MM.1S (cell line): Measurements from ENCODE around the gene STK16.

Experiments used
- DNase-seq: peaks from one replicate; pipeline ENCODE4 v3.0.0-alpha.2; 2015
- H2AFZ ChIP-seq: fragments of 300-600 bp; sonication (generic); 2 replicates; pipeline ENCODE4 v1.6.0; 2016; ENCODE audit warnings: antibody characterized with exemption, low read length
- H3F3A ChIP-seq: fragments of 300-600 bp; sonication (generic); 2 replicates; pipeline ENCODE4 v1.6.1; 2016; ENCODE audit warnings: mild to moderate bottlenecking, antibody characterized with exemption, low read length, moderate library complexity, mixed read lengths; ENCODE audit not compliant: insufficient read depth
- H3K27ac ChIP-seq: fragments of 300-600 bp; sonication (generic); 2 replicates; pipeline ENCODE4 v1.5.1; 2016; ENCODE audit warnings: mild to moderate bottlenecking, low read length
- H3K27me3 ChIP-seq: fragments of 300-600 bp; sonication (generic); replicated peaks from 2 replicates; pipeline ENCODE4 v1.6.0; 2016; ENCODE audit warnings: low read length; ENCODE audit not compliant: insufficient read depth
- H3K36me3 ChIP-seq: fragments of 300-600 bp; sonication (generic); replicated peaks from 2 replicates; pipeline ENCODE4 v1.6.1; 2016; ENCODE audit warnings: mild to moderate bottlenecking, low read length, mixed read lengths; ENCODE audit not compliant: insufficient read depth
- H3K4me1 ChIP-seq: fragments of 300-600 bp; sonication (generic); 2 replicates; pipeline ENCODE4 v1.6.1; 2016; ENCODE audit warnings: low read length, mixed read lengths
- H3K4me2 ChIP-seq: fragments of 300-600 bp; sonication (generic); 2 replicates; pipeline ENCODE4 v1.6.0; 2016; ENCODE audit warnings: low read depth, low read length
- H3K4me3 ChIP-seq: fragments of 300-600 bp; sonication (generic); 2 replicates; pipeline ENCODE4 v1.5.1; 2016; ENCODE audit warnings: low read length, mixed read lengths
- H3K79me2 ChIP-seq: fragments of 300-600 bp; sonication (generic); 2 replicates; pipeline ENCODE4 v1.6.1; 2016; ENCODE audit warnings: mixed run types, low read length, mixed read lengths
- H3K9ac ChIP-seq: fragments of 300-600 bp; sonication (generic); 2 replicates; pipeline ENCODE4 v1.6.1; 2016; ENCODE audit warnings: low read length, mixed read lengths
- H3K9me2 ChIP-seq: fragments of 300-600 bp; sonication (generic); replicated peaks from 2 replicates; pipeline ENCODE4 v1.6.1; 2016; ENCODE audit warnings: mild to moderate bottlenecking, low read length, mixed read lengths; ENCODE audit not compliant: insufficient read depth
- H3K9me3 ChIP-seq: fragments of 300-600 bp; sonication (generic); replicated peaks from 2 replicates; pipeline ENCODE4 v1.6.1; 2016; ENCODE audit warnings: mild to moderate bottlenecking, low read length, mixed read lengths; ENCODE audit not compliant: insufficient read depth
- H4K20me1 ChIP-seq: fragments of 300-600 bp; sonication (generic); 2 replicates; pipeline ENCODE4 v1.6.1; 2016; ENCODE audit warnings: mild to moderate bottlenecking, low read length, moderate library complexity, mixed read lengths; ENCODE audit not compliant: insufficient read depth
- EZH2 ChIP-seq: fragments of 300-600 bp; sonication (generic); optimal IDR thresholded peaks from 2 replicates; pipeline ENCODE3; 2017; ENCODE audit warnings: low read depth, mild to moderate bottlenecking, antibody characterized with exemption, low read length, mixed read lengths
- EZH2phosphoT487 ChIP-seq: fragments of 300-600 bp; sonication (generic); IDR thresholded peaks from 2 replicates; pipeline ENCODE4 v1.6.1; 2018; ENCODE audit warnings: antibody characterized with exemption, low read length
- TF ChIP-seq, protein P1 (sequence below): fragments of 300-600 bp; sonication (generic); IDR thresholded peaks from 2 replicates; pipeline ENCODE4 v1.5.1; 2016; ENCODE audit warnings: antibody characterized with exemption, low read length, mixed read lengths

STK16 gene

DNA sequence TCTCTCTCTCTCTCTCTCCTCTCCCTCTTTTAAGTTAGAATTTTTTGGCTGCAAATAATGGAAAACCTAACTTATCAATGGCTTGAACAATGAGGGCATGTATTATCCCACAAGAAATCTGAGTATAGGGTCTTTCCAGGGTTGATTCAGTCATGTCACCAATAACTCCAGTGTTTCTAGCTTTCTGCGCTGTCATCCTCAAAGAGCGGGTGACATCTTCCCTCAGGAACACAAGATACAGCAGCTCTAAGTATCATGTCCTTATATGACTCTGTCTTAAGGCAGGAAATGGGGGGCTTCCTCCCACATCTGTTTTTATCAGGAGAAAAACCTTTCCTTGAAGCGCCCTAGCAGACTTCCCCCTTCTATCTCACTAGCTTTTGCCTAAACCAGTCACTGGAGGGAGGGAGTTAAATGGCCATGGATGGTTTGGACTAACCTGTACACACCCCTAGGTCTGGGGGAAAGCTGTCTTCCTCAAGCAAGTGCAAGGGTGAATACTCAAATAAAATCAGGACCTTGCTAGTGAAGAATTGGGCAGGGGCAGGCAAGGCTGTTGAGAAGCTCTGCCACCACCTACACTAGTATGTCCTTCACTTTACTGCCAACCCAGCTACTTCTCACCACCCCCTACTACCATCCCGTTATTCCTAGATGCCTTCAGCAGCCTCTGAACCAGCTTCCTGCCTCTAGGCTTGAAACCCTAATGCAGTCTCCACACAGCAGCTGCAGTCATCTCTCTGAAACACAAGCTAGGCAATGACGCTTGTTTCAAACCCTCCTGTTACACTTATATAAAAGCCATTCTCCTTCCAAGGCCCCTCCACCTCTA is 16.0 kb downstream of the STK16 start:
- H3K79me2 ChIP-seq, result no peaks in the 10 kb centered on the region
- H3K27ac ChIP-seq, result no peak overlapping the region
- TF ChIP-seq EZH2 (no peak), EZH2phosphoT487 (no peak)
- TF ChIP-seq, protein P1, sequence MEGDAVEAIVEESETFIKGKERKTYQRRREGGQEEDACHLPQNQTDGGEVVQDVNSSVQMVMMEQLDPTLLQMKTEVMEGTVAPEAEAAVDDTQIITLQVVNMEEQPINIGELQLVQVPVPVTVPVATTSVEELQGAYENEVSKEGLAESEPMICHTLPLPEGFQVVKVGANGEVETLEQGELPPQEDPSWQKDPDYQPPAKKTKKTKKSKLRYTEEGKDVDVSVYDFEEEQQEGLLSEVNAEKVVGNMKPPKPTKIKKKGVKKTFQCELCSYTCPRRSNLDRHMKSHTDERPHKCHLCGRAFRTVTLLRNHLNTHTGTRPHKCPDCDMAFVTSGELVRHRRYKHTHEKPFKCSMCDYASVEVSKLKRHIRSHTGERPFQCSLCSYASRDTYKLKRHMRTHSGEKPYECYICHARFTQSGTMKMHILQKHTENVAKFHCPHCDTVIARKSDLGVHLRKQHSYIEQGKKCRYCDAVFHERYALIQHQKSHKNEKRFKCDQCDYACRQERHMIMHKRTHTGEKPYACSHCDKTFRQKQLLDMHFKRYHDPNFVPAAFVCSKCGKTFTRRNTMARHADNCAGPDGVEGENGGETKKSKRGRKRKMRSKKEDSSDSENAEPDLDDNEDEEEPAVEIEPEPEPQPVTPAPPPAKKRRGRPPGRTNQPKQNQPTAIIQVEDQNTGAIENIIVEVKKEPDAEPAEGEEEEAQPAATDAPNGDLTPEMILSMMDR, result no peak
- H3K36me3 ChIP-seq, result no peaks in the 10 kb centered on the region
- H3K4me3 ChIP-seq, result no peak overlapping the region
- no peaks in the 10 kb centered on the region for H3K9me3 ChIP-seq
- no peaks in the 10 kb centered on the region for H3K9me2 ChIP-seq
- no peaks in the 10 kb centered on the region for H3F3A ChIP-seq
- H4K20me1 ChIP-seq, result no peaks in the 10 kb centered on the region
- no peak overlapping the region for H2AFZ ChIP-seq
- no peaks in the 10 kb centered on the region for H3K27me3 ChIP-seq
- no peak for DNase-seq
- H3K4me1 ChIP-seq, result no peaks in the 10 kb centered on the region
- no peak overlapping the region for H3K4me2 ChIP-seq
- H3K9ac ChIP-seq, result no peak overlapping the region

- no peak overlapping the region for H3K4me2 ChIP-seq
- no peaks in the 10 kb centered on the region for H4K20me1 ChIP-seq
- no peak overlapping the region for H3K9ac ChIP-seq
- H3K27ac ChIP-seq, result no peak overlapping the region
- H3K9me3 ChIP-seq, result no peaks in the 10 kb centered on the region
- H3K27me3 ChIP-seq, result no peaks in the 10 kb centered on the region
- H3K79me2 ChIP-seq, result no peaks in the 10 kb centered on the region
- no peak for DNase-seq
- TF ChIP-seq, protein P1, result no peak
- TF ChIP-seq EZH2phosphoT487 (no peak), EZH2 (no peak)
- H3K9me2 ChIP-seq, result no peaks in the 10 kb centered on the region
- H2AFZ ChIP-seq, result no peak overlapping the region
- H3K36me3 ChIP-seq, result no peaks in the 10 kb centered on the region
- H3K4me1 ChIP-seq, result no peaks in the 10 kb centered on the region
- H3F3A ChIP-seq, result no peaks in the 10 kb centered on the region
- no peak overlapping the region for H3K4me3 ChIP-seq
Observed at GRCh38 chr2:219266232-219266631, 21.0 kb downstream of the STK16 start.

DNA sequence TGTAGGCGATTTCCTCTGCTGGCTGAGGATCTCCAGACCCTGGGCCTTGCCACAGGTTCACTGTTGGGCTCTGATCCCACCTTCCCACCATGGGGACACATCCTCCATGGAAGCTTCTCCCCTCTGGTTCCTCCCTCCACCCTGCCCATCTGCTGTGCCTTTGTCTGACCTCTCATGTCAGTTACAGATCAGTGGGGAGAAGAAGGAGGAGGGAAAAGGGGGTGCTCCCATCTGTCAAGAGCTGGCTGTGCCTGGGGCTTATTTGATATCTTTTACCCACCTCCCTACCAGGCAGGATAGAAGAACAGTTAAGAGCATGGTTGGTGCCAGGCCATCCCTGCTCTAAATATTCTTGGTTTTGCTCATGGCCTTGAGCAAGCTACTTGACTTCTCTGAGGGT is 21.6 kb downstream of the STK16 start:
- H3K4me1 ChIP-seq, result no peaks in the 10 kb centered on the region
- H3K27me3 ChIP-seq, result no peaks in the 10 kb centered on the region
- no peaks in the 10 kb centered on the region for H3F3A ChIP-seq
- H3K27ac ChIP-seq, result no peak overlapping the region
- no peak overlapping the region for H2AFZ ChIP-seq
- H3K9ac ChIP-seq, result no peak overlapping the region
- no peak for DNase-seq
- H3K9me3 ChIP-seq, result no peaks in the 10 kb centered on the region
- no peak overlapping the region for H3K4me2 ChIP-seq
- no peaks in the 10 kb centered on the region for H3K79me2 ChIP-seq
- no peak overlapping the region for H3K4me3 ChIP-seq
- no peaks in the 10 kb centered on the region for H3K9me2 ChIP-seq
- H3K36me3 ChIP-seq, result no peaks in the 10 kb centered on the region
- H4K20me1 ChIP-seq, result no peaks in the 10 kb centered on the region
- TF ChIP-seq EZH2phosphoT487, result no peak
- TF ChIP-seq, protein P1, result no peak
- TF ChIP-seq EZH2, result no peak
